SK-N-SH (cell line): ENCODE measurements around the gene DLG4. TPM values are rescaled to one million over a fixed set of nuclear protein-coding genes. Genes with fewer than 3 reads are reported as not detected.

Source experiments
- CTCF ChIA-PET: fragments of 300-600, 350-600 bp; formaldehyde crosslinking; extraction: SDS; loops from one replicate; lab custom pipeline; 2021; lab: Yijun Ruan, JAX
- POLR2A ChIA-PET: fragments of 350-600 bp; sonication (Branson Sonifier 250); formaldehyde crosslinking; extraction: SDS; loops from one replicate; lab custom pipeline; 2020; ENCODE audit warnings: antibody characterized with exemption, inconsistent platforms; lab: Yijun Ruan, JAX
- DNase-seq: peaks from one replicate; pipeline ENCODE4 v3.0.0; 2012
- H2AFZ ChIP-seq: fragments of 200-600 bp; sonication (generic); 2 replicates; pipeline ENCODE4 v1.8.1; 2016; ENCODE audit warnings: antibody characterized with exemption, mild to moderate bottlenecking, low read depth
- H3F3A ChIP-seq: fragments of 200-600 bp; sonication (generic); replicated peaks from 2 replicates; pipeline ENCODE3; 2016; ENCODE audit warnings: antibody characterized with exemption, mild to moderate bottlenecking; ENCODE audit not compliant: insufficient read depth
- H3K27ac ChIP-seq, 2 experiments: fragments of 200-500 bp in 1 of 2; fragments of 200-600 bp in 1 of 2; sonication (Bioruptor generic) in 1 of 2; sonication (generic), shearing (Covaris generic) in 1 of 2; 2 replicates each; pipeline versions ENCODE4 v1.5.1 to v1.6.1; 2014 to 2016; ENCODE audit warnings: low read depth in 2 of 2, inconsistent platforms in 1 of 2, low read length in 1 of 2, mild to moderate bottlenecking in 1 of 2, mixed read lengths in 1 of 2
- H3K27me3 ChIP-seq: fragments of 200-600 bp; sonication (generic), shearing (Covaris generic); 2 replicates; pipeline ENCODE4 v1.6.1; 2016; ENCODE audit warnings: mixed run types; ENCODE audit not compliant: insufficient read depth
- H3K36me3 ChIP-seq, 2 experiments: fragments of 200-500 bp in 1 of 2; fragments of 200-600 bp in 1 of 2; sonication (Bioruptor generic) in 1 of 2; sonication (generic) in 1 of 2; replicated peaks in 1 of 2; 2 replicates each; pipeline versions ENCODE3 to v1.5.1; 2014 to 2016; ENCODE audit warnings: low read length in 1 of 2, mild to moderate bottlenecking in 1 of 2; ENCODE audit not compliant: insufficient read depth in 2 of 2, control insufficient read depth in 1 of 2
- H3K4me1 ChIP-seq, 2 experiments: fragments of 200-500 bp in 1 of 2; fragments of 200-600 bp in 1 of 2; sonication (Bioruptor generic) in 1 of 2; sonication (generic), shearing (Covaris generic) in 1 of 2; 2 replicates each; pipeline versions ENCODE4 v1.5.1 to v1.6.1; 2014 to 2016; ENCODE audit warnings: low read depth in 1 of 2, low read length in 1 of 2, mixed run types in 1 of 2; ENCODE audit not compliant: insufficient read depth in 2 of 2, control insufficient read depth in 1 of 2
- H3K4me2 ChIP-seq: fragments of 200-600 bp; sonication (generic), shearing (Covaris generic); 2 replicates; pipeline ENCODE4 v1.6.1; 2017; ENCODE audit warnings: mixed run types
- H3K4me3 ChIP-seq, 2 experiments: fragments of 200-500 bp in 1 of 2; fragments of 200-600 bp in 1 of 2; sonication (Bioruptor generic) in 1 of 2; sonication (generic), shearing (Covaris generic) in 1 of 2; 2 replicates each; pipeline versions ENCODE4 v1.5.1 to v1.8.1; 2014 to 2016; ENCODE audit warnings: low read depth in 2 of 2, inconsistent platforms in 1 of 2, low read length in 1 of 2, mild to moderate bottlenecking in 1 of 2, mixed read lengths in 1 of 2, moderate library complexity in 1 of 2
- H3K79me2 ChIP-seq: fragments of 200-600 bp; sonication (generic); 2 replicates; pipeline ENCODE4 v1.8.1; 2017; ENCODE audit warnings: mild to moderate bottlenecking; ENCODE audit not compliant: insufficient read depth
- H3K9ac ChIP-seq: fragments of 200-600 bp; sonication (generic); 2 replicates; pipeline ENCODE4 v1.6.1; 2017; ENCODE audit warnings: mixed run types
- H3K9me2 ChIP-seq: fragments of 200-600 bp; sonication (generic); 2 replicates; pipeline ENCODE4 v1.6.1; 2017; ENCODE audit warnings: mixed run types
- H3K9me3 ChIP-seq: fragments of 200-600 bp; sonication (generic); 2 replicates; pipeline ENCODE4 v1.6.1; 2017; ENCODE audit warnings: mixed run types, mild to moderate bottlenecking, moderate library complexity
- H4K20me1 ChIP-seq: fragments of 200-600 bp; sonication (generic); 2 replicates; pipeline ENCODE4 v1.6.1; 2017; ENCODE audit warnings: mild to moderate bottlenecking, mixed run types; ENCODE audit not compliant: insufficient read depth
- CHD2 ChIP-seq: fragments of 150-350 bp; IDR thresholded peaks from 2 replicates; pipeline ENCODE4 v1.6.1; 2018; ENCODE audit warnings: low read length; ENCODE audit not compliant: partially characterized antibody
- EZH2phosphoT487 ChIP-seq: fragments of 200-600 bp; sonication (generic); IDR thresholded peaks from 2 replicates; pipeline ENCODE4 v1.6.1; 2017; ENCODE audit warnings: low read depth, mixed run types, mild to moderate bottlenecking, antibody characterized with exemption, moderate library complexity, borderline replicate concordance
- FOXM1 ChIP-seq: IDR thresholded peaks from 2 replicates; pipeline ENCODE4 v1.4.0; 2012; ENCODE audit warnings: low read depth, mild to moderate bottlenecking
- GATA2 ChIP-seq: sonication (generic); formaldehyde crosslinking; IDR thresholded peaks from 2 replicates; pipeline ENCODE4 v1.5.0; 2020; ENCODE audit warnings: mild to moderate bottlenecking, missing genetic modification reagents
- MXI1 ChIP-seq: IDR thresholded peaks from 2 replicates; pipeline ENCODE4 v1.6.1; 2012; ENCODE audit warnings: mild to moderate bottlenecking, low read depth, low read length, improper control_type of control experiment
- NFIC ChIP-seq: IDR thresholded peaks from 2 replicates; pipeline ENCODE4 v1.4.0; 2012; ENCODE audit warnings: borderline replicate concordance
- POLR2AphosphoS5 ChIP-seq: IDR thresholded peaks from 2 replicates; pipeline ENCODE4 v1.6.1; 2012; ENCODE audit warnings: low read depth, low read length
- RAD21 ChIP-seq: IDR thresholded peaks from 2 replicates; pipeline ENCODE4 v1.6.1; 2012; ENCODE audit warnings: mild to moderate bottlenecking, low read length
- RCOR1 ChIP-seq: fragments of 150-350 bp; IDR thresholded peaks from 2 replicates; pipeline ENCODE4 v1.6.1; 2017; ENCODE audit warnings: antibody characterized with exemption, low read length
- RFX5 ChIP-seq: IDR thresholded peaks from 2 replicates; pipeline ENCODE4 v1.6.1; 2012; ENCODE audit warnings: mild to moderate bottlenecking, improper control_type of control experiment, low read length
- RXRA ChIP-seq: IDR thresholded peaks from 2 replicates; pipeline ENCODE4 v1.4.0; 2012; ENCODE audit warnings: low read depth, mild to moderate bottlenecking, borderline replicate concordance
- SIN3A ChIP-seq: IDR thresholded peaks from 2 replicates; pipeline ENCODE4 v1.6.1; 2012; ENCODE audit warnings: low read depth, mild to moderate bottlenecking, low read length, moderate library complexity, borderline replicate concordance
- SMC3 ChIP-seq: IDR thresholded peaks from 2 replicates; pipeline ENCODE4 v1.6.1; 2012; ENCODE audit warnings: low read depth, low read length, improper control_type of control experiment
- TAF1 ChIP-seq: IDR thresholded peaks from 2 replicates; pipeline ENCODE4 v1.6.1; 2012; ENCODE audit warnings: low read depth, mild to moderate bottlenecking, low read length, moderate library complexity, borderline replicate concordance
- USF1 ChIP-seq: IDR thresholded peaks from 2 replicates; pipeline ENCODE4 v1.4.0; 2012; ENCODE audit warnings: low read depth, borderline replicate concordance
- ZBTB33 ChIP-seq: IDR thresholded peaks from 2 replicates; pipeline ENCODE4 v1.4.0; 2012; ENCODE audit warnings: low read depth, borderline replicate concordance
- WGBS: methylation state at CpG from one replicate; pipeline ENCODE4 v1.1.6; 2017; ENCODE audit warnings: low lambda C conversion rate; 5-methylcytosine and 5-hydroxymethylcytosine counted together
- polyA plus RNA-seq, 3 experiments: library from polyadenylated mRNA; depleted of rRNA; stranded (reverse); fragments of >200 nt; gene quantifications; 2 replicates each; pipeline ENCODE4 v1.2.3, GENCODE V29; 2012
- TF ChIP-seq, protein P1 (sequence below): fragments of 150-350 bp; IDR thresholded peaks from 2 replicates; pipeline ENCODE4 v1.6.1; 2016; ENCODE audit warnings: mild to moderate bottlenecking, low read depth, low read length
- TF ChIP-seq, protein P2 (sequence below): IDR thresholded peaks from 2 replicates; pipeline ENCODE4; 2012

Gene DLG4
- polyA plus RNA-seq, 1 of the 3 experiments (the other 2 are of a cell fraction), result 30.5 TPM

GRCh38 chr17:7147772-7148171 is 71.9 kb downstream of the DLG4 start:
- no peak overlapping the region for H3K27ac ChIP-seq
- no peak overlapping the region for H3K9ac ChIP-seq
- H3K4me1 ChIP-seq, result no peaks in the 10 kb centered on the region
- ChIA-PET POLR2A (no interaction called here), CTCF (interaction anchor here (0.6 to 17.9 kb wide), 3 partner anchors 9 to 98 kb away, joined by 3 to 502 read pairs (median 30); partner anchors contain the start of gene SLC16A11)
- 13% methylated on average over 3 of the region's 3 CpGs for WGBS
- TF ChIP-seq, protein P1, sequence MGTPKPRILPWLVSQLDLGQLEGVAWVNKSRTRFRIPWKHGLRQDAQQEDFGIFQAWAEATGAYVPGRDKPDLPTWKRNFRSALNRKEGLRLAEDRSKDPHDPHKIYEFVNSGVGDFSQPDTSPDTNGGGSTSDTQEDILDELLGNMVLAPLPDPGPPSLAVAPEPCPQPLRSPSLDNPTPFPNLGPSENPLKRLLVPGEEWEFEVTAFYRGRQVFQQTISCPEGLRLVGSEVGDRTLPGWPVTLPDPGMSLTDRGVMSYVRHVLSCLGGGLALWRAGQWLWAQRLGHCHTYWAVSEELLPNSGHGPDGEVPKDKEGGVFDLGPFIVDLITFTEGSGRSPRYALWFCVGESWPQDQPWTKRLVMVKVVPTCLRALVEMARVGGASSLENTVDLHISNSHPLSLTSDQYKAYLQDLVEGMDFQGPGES, result no peak
- TF ChIP-seq RXRA (no peak), RAD21 (no peak), USF1 (no peak), EZH2phosphoT487 (no peak)
- no peaks in the 10 kb centered on the region for H4K20me1 ChIP-seq
- no peaks in the 10 kb centered on the region for H3F3A ChIP-seq
- H3K4me3 ChIP-seq, result no peak overlapping the region
- H2AFZ ChIP-seq, result no peak overlapping the region
- no peaks in the 10 kb centered on the region for H3K9me2 ChIP-seq
- H3K9me3 ChIP-seq, result no peaks in the 10 kb centered on the region
- H3K4me2 ChIP-seq, result no peak overlapping the region
- no peaks in the 10 kb centered on the region for H3K36me3 ChIP-seq
- no peaks in the 10 kb centered on the region for H3K79me2 ChIP-seq
- no peak for DNase-seq
- H3K27me3 ChIP-seq, result peaks cover 73% of the 10 kb centered on the region

- Histone ChIP-seq H3K9ac (no peak overlapping the region), H3K4me3 (no peak overlapping the region), H3K27me3 (peaks cover 77% of the 10 kb centered on the region), H3F3A (no peaks in the 10 kb centered on the region), H3K79me2 (no peaks in the 10 kb centered on the region), H4K20me1 (no peaks in the 10 kb centered on the region), H3K4me1 (no peaks in the 10 kb centered on the region), H2AFZ (no peak overlapping the region), H3K9me3 (no peaks in the 10 kb centered on the region), H3K4me2 (no peak overlapping the region), H3K27ac (no peak overlapping the region), H3K9me2 (no peaks in the 10 kb centered on the region), H3K36me3 (no peaks in the 10 kb centered on the region)
- TF ChIP-seq SIN3A, result no peak
- TF ChIP-seq GATA2 (CRISPR knock-in tag), result no peak
- TF ChIP-seq CHD2, result no peak
- ChIA-PET CTCF (interaction anchor here (0.6 to 17.9 kb wide), 5 partner anchors 10 to 150 kb away, joined by 3 to 502 read pairs (median 7); partner anchors contain the start of gene SLC16A11), POLR2A (no interaction called here)
- DNase-seq, result no peak
- WGBS, result 25% methylated on average over 6 of the region's 6 CpGs
Observed at GRCh38 chr17:7146115-7146514, 73.5 kb downstream of the DLG4 start.

- Histone ChIP-seq H3K9me2 (no peaks in the 10 kb centered on the region), H3F3A (no peaks in the 10 kb centered on the region), H2AFZ (no peak overlapping the region), H3K4me3 (no peak overlapping the region), H3K27me3 (peaks cover 82% of the 10 kb centered on the region), H3K79me2 (no peaks in the 10 kb centered on the region), H3K36me3 (no peaks in the 10 kb centered on the region), H3K9me3 (no peaks in the 10 kb centered on the region), H3K27ac (no peak overlapping the region), H3K9ac (no peak overlapping the region), H3K4me1 (no peaks in the 10 kb centered on the region), H4K20me1 (no peaks in the 10 kb centered on the region), H3K4me2 (no peak overlapping the region)
- DNase-seq, result no peak
- POLR2A ChIA-PET, result no interaction called here
- WGBS, result 42% methylated on average over 11 of the region's 11 CpGs
- CTCF ChIA-PET, result interaction anchor here (1.0 to 17.9 kb wide), 3 partner anchors 8 to 94 kb away, joined by 3 to 502 read pairs (median 8); partner anchors contain the start of gene SLC16A11
- TF ChIP-seq FOXM1 (no peak), RFX5 (no peak), MXI1 (no peak), POLR2AphosphoS5 (no peak), NFIC (no peak), SIN3A (no peak), GATA2 (CRISPR knock-in tag) (no peak), SMC3 (no peak), ZBTB33 (no peak), RCOR1 (no peak), TAF1 (no peak)
- TF ChIP-seq, protein P2, sequence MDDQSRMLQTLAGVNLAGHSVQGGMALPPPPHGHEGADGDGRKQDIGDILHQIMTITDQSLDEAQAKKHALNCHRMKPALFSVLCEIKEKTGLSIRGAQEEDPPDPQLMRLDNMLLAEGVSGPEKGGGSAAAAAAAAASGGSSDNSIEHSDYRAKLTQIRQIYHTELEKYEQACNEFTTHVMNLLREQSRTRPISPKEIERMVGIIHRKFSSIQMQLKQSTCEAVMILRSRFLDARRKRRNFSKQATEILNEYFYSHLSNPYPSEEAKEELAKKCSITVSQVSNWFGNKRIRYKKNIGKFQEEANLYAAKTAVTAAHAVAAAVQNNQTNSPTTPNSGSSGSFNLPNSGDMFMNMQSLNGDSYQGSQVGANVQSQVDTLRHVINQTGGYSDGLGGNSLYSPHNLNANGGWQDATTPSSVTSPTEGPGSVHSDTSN, result no peak
Observed at GRCh38 chr17:7144213-7144612, 75.4 kb downstream of the DLG4 start.
